ENCODE data around the gene CPT1C. TPM values are rescaled to one million over a fixed set of nuclear protein-coding genes. Genes with fewer than 3 reads are reported as not detected.

Gene CPT1C
- total RNA-seq, 4 donors from 2014 or later = 0.48 to 4.8 (median 1.1) TPM

DNA sequence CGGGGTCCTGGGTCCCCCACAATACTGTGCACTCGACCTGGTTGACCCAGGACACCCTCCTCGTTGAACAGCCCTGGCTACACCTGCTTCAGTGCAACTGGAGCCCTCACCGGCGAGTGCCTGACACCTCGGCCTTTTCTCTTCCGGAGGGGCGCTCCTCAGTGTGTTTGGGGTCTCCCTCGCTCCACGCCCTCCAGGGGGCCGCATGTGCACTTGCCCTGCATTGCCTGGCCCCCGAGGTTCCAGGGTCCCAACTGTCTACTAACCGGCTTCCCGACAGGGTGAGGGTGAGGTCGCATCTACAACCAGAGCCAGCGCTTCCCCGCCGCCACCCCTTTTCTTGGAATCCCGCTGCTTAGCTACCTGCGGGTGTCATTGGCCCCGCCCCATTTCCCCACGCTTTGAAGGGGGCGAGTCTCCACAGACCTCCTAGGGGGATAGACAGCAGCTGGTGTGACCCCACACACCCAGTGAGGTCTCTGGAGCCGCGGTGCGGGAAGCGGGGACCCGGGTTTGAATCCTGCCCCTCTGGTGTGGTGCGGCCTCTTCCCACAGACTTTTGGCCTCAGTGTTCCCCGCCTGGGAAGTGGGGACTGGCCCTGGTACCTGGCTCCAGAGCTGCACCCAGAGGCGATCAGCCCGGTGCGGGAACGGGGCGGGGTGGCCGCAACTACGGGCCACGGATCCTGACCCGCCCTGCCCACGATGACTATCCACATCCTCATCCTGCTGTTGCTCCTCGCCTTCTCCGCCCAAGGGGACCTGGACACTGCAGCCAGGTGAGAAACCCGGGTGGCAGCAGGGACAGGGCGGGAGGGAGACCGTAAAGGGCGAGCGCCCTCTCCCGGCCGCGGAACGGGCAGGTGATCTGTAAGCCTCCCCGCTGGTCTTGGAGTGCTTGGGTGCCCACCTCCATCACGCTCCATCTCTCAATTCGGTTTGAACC lies 1.5 kb upstream of the CPT1C start, which contains the start of gene ADM5:
TSS of gene ADM5 (plus strand) at position 462 of the 946 bp plus-strand sequence. CDS start at position 706, 244 bp downstream.
- 12 to 56% methylated on average over 15 to 16 of the region's 54 CpGs for WGBS, 2 donors
- Histone ChIP-seq H3K9me3 (no peaks in the 10 kb centered on the region), H3K4me1 (peaks cover 16 to 57% (median 29%) of the 10 kb centered on the region in 3 donors), H3K4me3 (peak within 1 kb of the TSS; percentile 29 to 70 (median 52)), H3K27me3 (peaks cover 0 to 35% (median 0%) of the 10 kb centered on the region in 4 donors), H3K36me3 (peaks cover 12 to 45% (median 13%) of the 10 kb centered on the region in 3 donors), H3K27ac (peak within 1 kb of the TSS; percentile 61 to 80 (median 72))
- no peak for DNase-seq
- TF ChIP-seq POLR2A (IDR thresholded peaks at IDR 0.05) (no peak), CTCF (IDR thresholded peaks at IDR 0.05) (peak in 4 of 6 experiments; percentile 40 to 68 (median 49))
- intact Hi-C loops (cut with DNase I) = no loop called here

GRCh38 chr19:49690079-49690655 lies 749 bp upstream of the CPT1C start:
- Histone ChIP-seq H3K27ac (peak overlapping the region; percentile 61 to 80 (median 72)), H3K4me1 (peaks cover 16 to 57% (median 29%) of the 10 kb centered on the region in 3 donors), H3K27me3 (peaks cover 0 to 35% (median 0%) of the 10 kb centered on the region in 4 donors), H3K36me3 (peaks cover 6 to 38% (median 8%) of the 10 kb centered on the region in 3 donors), H3K4me3 (peak overlapping the region; percentile 29 to 70 (median 52)), H3K9me3 (no peaks in the 10 kb centered on the region)
- TF ChIP-seq CTCF (IDR thresholded peaks at IDR 0.05) = peak in 1 of 6 experiments; percentile 11
- TF ChIP-seq POLR2A (IDR thresholded peaks at IDR 0.05) = no peak
- 8 to 14% methylated on average over 14 to 25 of the region's 39 CpGs for WGBS, 2 donors
- intact Hi-C loops (cut with DNase I) = no loop called here
- no peak for DNase-seq

DNA sequence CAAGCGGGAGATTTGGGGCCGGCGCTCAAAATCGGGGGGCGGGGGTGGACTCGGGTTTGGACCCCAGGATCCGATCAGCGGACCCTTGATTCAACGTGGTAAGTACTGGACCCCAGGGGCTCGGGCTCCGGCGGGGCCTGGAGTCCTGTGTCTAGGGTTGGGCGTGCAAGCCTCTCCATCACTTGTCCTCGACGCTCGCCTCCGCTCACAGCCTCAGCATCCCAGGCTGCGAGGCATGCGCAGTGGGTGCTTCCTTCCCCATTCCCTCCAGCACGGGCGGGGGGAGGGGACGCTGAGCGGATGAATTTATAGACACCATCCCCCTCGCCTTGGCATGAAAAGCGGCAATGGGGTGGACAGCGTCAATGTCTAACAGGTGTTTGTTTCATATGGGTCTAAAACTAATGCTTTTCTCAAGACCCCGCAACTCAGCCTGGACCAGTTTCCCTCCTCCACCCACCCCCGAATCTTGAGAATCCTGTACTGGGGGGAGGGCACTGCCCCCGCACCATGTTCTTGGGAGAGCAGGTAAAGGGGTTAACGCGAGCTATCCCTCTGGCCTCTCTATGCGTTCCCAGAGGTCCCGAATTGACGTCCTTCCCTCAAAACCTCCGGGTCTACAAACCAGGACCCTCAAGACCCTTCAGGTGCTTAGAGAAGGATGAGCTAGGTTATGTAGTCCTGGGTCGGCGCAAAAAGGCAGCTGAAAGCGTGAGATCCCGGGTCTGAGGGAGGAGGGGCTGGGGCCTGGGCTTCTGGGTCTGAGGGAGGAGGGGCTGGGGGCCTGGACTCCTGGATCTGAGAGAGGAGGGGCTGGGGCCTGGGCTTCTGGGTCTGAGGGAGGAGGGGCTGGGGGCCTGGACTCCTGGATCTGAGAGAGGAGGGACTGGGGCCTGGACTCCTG lies 579 bp downstream of the CPT1C start:
- intact Hi-C loops (cut with DNase I) = no loop called here
- Histone ChIP-seq H3K4me1 (peaks cover 16 to 46% (median 29%) of the 10 kb centered on the region in 3 donors), H3K27me3 (peaks cover 0 to 35% (median 0%) of the 10 kb centered on the region in 4 donors), H3K27ac (peak overlapping the region in 1 of 4 donors; percentile 79), H3K36me3 (peaks cover 0 to 24% (median 0%) of the 10 kb centered on the region in 3 donors), H3K9me3 (no peaks in the 10 kb centered on the region), H3K4me3 (peak overlapping the region; percentile 29 to 70 (median 52))
- TF ChIP-seq POLR2A (IDR thresholded peaks at IDR 0.05) (no peak), CTCF (IDR thresholded peaks at IDR 0.05) (no peak)
- WGBS, 2 donors = 19 to 27% methylated on average over 8 to 13 of the region's 39 CpGs
- DNase-seq = no peak

GRCh38 chr19:49692147-49692506 lies 1.2 kb downstream of the CPT1C start:
- DNase-seq = no peak
- peaks cover 0 to 18% (median 0%) of the 10 kb centered on the region in 3 donors for H3K36me3 ChIP-seq
- 73 to 74% methylated on average over 9 to 15 of the region's 16 CpGs for WGBS, 2 donors
- intact Hi-C loops (cut with DNase I) = no loop called here
- H3K4me3 ChIP-seq = no peak overlapping the region
- TF ChIP-seq POLR2A (IDR thresholded peaks at IDR 0.05) = no peak
- TF ChIP-seq CTCF (IDR thresholded peaks at IDR 0.05) = no peak
- H3K27ac ChIP-seq = no peak overlapping the region
- H3K9me3 ChIP-seq = no peaks in the 10 kb centered on the region
- peaks cover 0 to 35% (median 0%) of the 10 kb centered on the region in 4 donors for H3K27me3 ChIP-seq
- peaks cover 16 to 41% (median 29%) of the 10 kb centered on the region in 3 donors for H3K4me1 ChIP-seq

All from esophagus squamous epithelium (tissue), 5 donors.